HG02798 (cell line): ENCODE data around the gene GSE1.

ENCODE experiments used
- ATAC-seq: cut with Tn5 transposase; IDR thresholded peaks from one replicate; pipeline ENCODE4 v1.9.1; 2021; ENCODE audit warnings: mild to moderate bottlenecking; ENCODE audit not compliant: unreplicated experiment, poor library complexity

GSE1 gene

GRCh38 chr16:85573696-85574641 lies 39.2 kb upstream of the GSE1 start:
- no peak for ATAC-seq

GRCh38 chr16:85574672-85575475 lies 38.2 kb upstream of the GSE1 start:
- no peak for ATAC-seq

- ATAC-seq: no peak
Observed at GRCh38 chr16:85575920-85576319, 37.2 kb upstream of the GSE1 start.

GRCh38 chr16:85576944-85577343 lies 36.2 kb upstream of the GSE1 start:
- no peak for ATAC-seq

- no peak for ATAC-seq
Observed at GRCh38 chr16:85577899-85578598, 35.1 kb upstream of the GSE1 start.

- no peak for ATAC-seq
Observed at GRCh38 chr16:85578599-85578948, 34.5 kb upstream of the GSE1 start.

- ATAC-seq: no peak
Observed at GRCh38 chr16:85579191-85579590, 33.9 kb upstream of the GSE1 start.

GRCh38 chr16:85579923-85580580 lies 33.1 kb upstream of the GSE1 start:
- no peak for ATAC-seq

GRCh38 chr16:85580684-85581083 lies 32.4 kb upstream of the GSE1 start:
- no peak for ATAC-seq

- no peak for ATAC-seq
Observed at GRCh38 chr16:85582229-85582991, 30.7 kb upstream of the GSE1 start.

- no peak for ATAC-seq
Observed at GRCh38 chr16:85583491-85584181, 29.5 kb upstream of the GSE1 start.

GRCh38 chr16:85584267-85584666 lies 28.9 kb upstream of the GSE1 start:
- no peak for ATAC-seq

- ATAC-seq: no peak
Observed at GRCh38 chr16:85584819-85585282, 28.3 kb upstream of the GSE1 start.

- no peak for ATAC-seq
Observed at GRCh38 chr16:85585711-85586110, 27.4 kb upstream of the GSE1 start.

GRCh38 chr16:85586380-85587104 lies 26.6 kb upstream of the GSE1 start:
- ATAC-seq: no peak

- no peak for ATAC-seq
Observed at GRCh38 chr16:85587762-85588556, 25.2 kb upstream of the GSE1 start.
